ENCODE measurements around the gene SH3D19.

SH3D19 gene

GRCh38 chr4:151325111-151325948 is at the start of gene SH3D19:
Gene SH3D19, minus strand, starts transcription at chr4:151325605. Its CDS starts 253 bp downstream, at chr4:151325352.
- Mint-ChIP-seq H3K4me1 (peaks cover 11% of the 10 kb centered on the region), H3K27me3 (peaks cover 77% of the 10 kb centered on the region), H3K9me3 (no peaks in the 10 kb centered on the region), H3K27ac (ENCODE audit: low read depth) (no peak within 1 kb of the TSS), H3K36me3 (ENCODE audit: insufficient read depth) (no peaks in the 10 kb centered on the region), H3K4me3 (peak within 1 kb of the TSS; percentile 66)
- ATAC-seq (replicated peaks; ENCODE audit: extremely low read depth, poor library complexity, severe bottlenecking) (no peak), DNase-seq (ENCODE audit: low spot score in 2 of 2) (no peak)

- no peak overlapping the region for H3K4me3 Mint-ChIP-seq
These were observed 37.2 kb upstream of the SH3D19 start for GRCh38 chr4:151362404-151363164.

GRCh38 chr4:151361966-151362365 is 36.6 kb upstream of the SH3D19 start:
- no peaks in the 10 kb centered on the region for H3K36me3 Mint-ChIP-seq (ENCODE audit: insufficient read depth)
- no peak for DNase-seq (ENCODE audit: low spot score in 2 of 2)

More at GRCh38 chr4:151362404-151363164, 37.2 kb upstream of the SH3D19 start:
- peaks cover 28% of the 10 kb centered on the region for H3K27me3 Mint-ChIP-seq
- DNase-seq (ENCODE audit: low spot score in 2 of 2): peak; percentile 54 to 58
- H3K27ac Mint-ChIP-seq (ENCODE audit: low read depth): no peak overlapping the region
- H3K9me3 Mint-ChIP-seq: no peaks in the 10 kb centered on the region
- ATAC-seq (replicated peaks; ENCODE audit: extremely low read depth, poor library complexity, severe bottlenecking): peak; percentile 80
- H3K36me3 Mint-ChIP-seq (ENCODE audit: insufficient read depth): no peaks in the 10 kb centered on the region
- H3K4me1 Mint-ChIP-seq: peaks cover 6% of the 10 kb centered on the region

GRCh38 chr4:151361126-151361525 is 35.7 kb upstream of the SH3D19 start:
- Mint-ChIP-seq H3K9me3 (no peaks in the 10 kb centered on the region), H3K27ac (ENCODE audit: low read depth) (no peak overlapping the region), H3K4me3 (no peak overlapping the region), H3K27me3 (peaks cover 28% of the 10 kb centered on the region), H3K36me3 (ENCODE audit: insufficient read depth) (no peaks in the 10 kb centered on the region), H3K4me1 (peaks cover 6% of the 10 kb centered on the region)
- no peak for ATAC-seq (replicated peaks; ENCODE audit: extremely low read depth, poor library complexity, severe bottlenecking)
- DNase-seq (ENCODE audit: low spot score in 2 of 2): no peak

More at GRCh38 chr4:151361966-151362365, 36.6 kb upstream of the SH3D19 start:
- Mint-ChIP-seq H3K4me1 (peaks cover 6% of the 10 kb centered on the region), H3K4me3 (no peak overlapping the region), H3K27me3 (peaks cover 28% of the 10 kb centered on the region), H3K9me3 (no peaks in the 10 kb centered on the region), H3K27ac (ENCODE audit: low read depth) (no peak overlapping the region)
- no peak for ATAC-seq (replicated peaks; ENCODE audit: extremely low read depth, poor library complexity, severe bottlenecking)

GRCh38 chr4:151359576-151359975 is 34.2 kb upstream of the SH3D19 start:
- H3K36me3 Mint-ChIP-seq (ENCODE audit: insufficient read depth): no peaks in the 10 kb centered on the region
- no peaks in the 10 kb centered on the region for H3K9me3 Mint-ChIP-seq
- H3K27me3 Mint-ChIP-seq: peaks cover 28% of the 10 kb centered on the region
- H3K4me3 Mint-ChIP-seq: no peak overlapping the region
- no peak overlapping the region for H3K27ac Mint-ChIP-seq (ENCODE audit: low read depth)
- DNase-seq (ENCODE audit: low spot score in 2 of 2) (no peak), ATAC-seq (replicated peaks; ENCODE audit: extremely low read depth, poor library complexity, severe bottlenecking) (no peak)
- H3K4me1 Mint-ChIP-seq: peaks cover 6% of the 10 kb centered on the region

- Mint-ChIP-seq H3K36me3 (ENCODE audit: insufficient read depth) (no peaks in the 10 kb centered on the region), H3K27me3 (peaks cover 28% of the 10 kb centered on the region), H3K4me3 (no peak overlapping the region), H3K9me3 (no peaks in the 10 kb centered on the region), H3K27ac (ENCODE audit: low read depth) (no peak overlapping the region), H3K4me1 (peaks cover 6% of the 10 kb centered on the region)
- ATAC-seq (replicated peaks; ENCODE audit: extremely low read depth, poor library complexity, severe bottlenecking) (no peak), DNase-seq (ENCODE audit: low spot score in 2 of 2) (no peak)
These were observed 32.9 kb upstream of the SH3D19 start for GRCh38 chr4:151358266-151358665.

GRCh38 chr4:151356510-151356909 is 31.1 kb upstream of the SH3D19 start:
- H3K27ac Mint-ChIP-seq (ENCODE audit: low read depth): no peak overlapping the region

GRCh38 chr4:151355155-151355554 is 29.8 kb upstream of the SH3D19 start:
- Mint-ChIP-seq H3K27me3 (peaks cover 24% of the 10 kb centered on the region), H3K4me1 (no peaks in the 10 kb centered on the region), H3K36me3 (ENCODE audit: insufficient read depth) (no peaks in the 10 kb centered on the region), H3K4me3 (no peak overlapping the region), H3K9me3 (no peaks in the 10 kb centered on the region), H3K27ac (ENCODE audit: low read depth) (no peak overlapping the region)
- ATAC-seq (replicated peaks; ENCODE audit: extremely low read depth, poor library complexity, severe bottlenecking) (no peak), DNase-seq (ENCODE audit: low spot score in 2 of 2) (no peak)

More at GRCh38 chr4:151356510-151356909, 31.1 kb upstream of the SH3D19 start:
- Mint-ChIP-seq H3K36me3 (ENCODE audit: insufficient read depth) (no peaks in the 10 kb centered on the region), H3K27me3 (peaks cover 28% of the 10 kb centered on the region), H3K4me1 (no peaks in the 10 kb centered on the region), H3K4me3 (no peak overlapping the region), H3K9me3 (no peaks in the 10 kb centered on the region)
- DNase-seq (ENCODE audit: low spot score in 2 of 2): no peak
- no peak for ATAC-seq (replicated peaks; ENCODE audit: extremely low read depth, poor library complexity, severe bottlenecking)

GRCh38 chr4:151347490-151348235 is 22.3 kb upstream of the SH3D19 start:
- no peak for ATAC-seq (replicated peaks; ENCODE audit: extremely low read depth, poor library complexity, severe bottlenecking)
- no peak overlapping the region for H3K27ac Mint-ChIP-seq (ENCODE audit: low read depth)

GRCh38 chr4:151344948-151345347 is 19.5 kb upstream of the SH3D19 start:
- ATAC-seq (replicated peaks; ENCODE audit: extremely low read depth, poor library complexity, severe bottlenecking): no peak
- H3K27ac Mint-ChIP-seq (ENCODE audit: low read depth): no peak overlapping the region
- H3K27me3 Mint-ChIP-seq: peaks cover 55% of the 10 kb centered on the region
- no peak overlapping the region for H3K4me3 Mint-ChIP-seq
- H3K4me1 Mint-ChIP-seq: no peaks in the 10 kb centered on the region
- no peak for DNase-seq (ENCODE audit: low spot score in 2 of 2)
- no peaks in the 10 kb centered on the region for H3K9me3 Mint-ChIP-seq
- peaks cover 3% of the 10 kb centered on the region for H3K36me3 Mint-ChIP-seq (ENCODE audit: insufficient read depth)

More at GRCh38 chr4:151347490-151348235, 22.3 kb upstream of the SH3D19 start:
- DNase-seq (ENCODE audit: low spot score in 2 of 2): no peak
- H3K36me3 Mint-ChIP-seq (ENCODE audit: insufficient read depth): peaks cover 3% of the 10 kb centered on the region
- H3K9me3 Mint-ChIP-seq: no peaks in the 10 kb centered on the region
- H3K4me3 Mint-ChIP-seq: no peak overlapping the region
- no peaks in the 10 kb centered on the region for H3K4me1 Mint-ChIP-seq
- peaks cover 51% of the 10 kb centered on the region for H3K27me3 Mint-ChIP-seq

GRCh38 chr4:151340751-151341385 is 15.5 kb upstream of the SH3D19 start:
- Mint-ChIP-seq H3K27ac (ENCODE audit: low read depth) (no peak overlapping the region), H3K4me1 (no peaks in the 10 kb centered on the region), H3K9me3 (no peaks in the 10 kb centered on the region), H3K27me3 (peaks cover 59% of the 10 kb centered on the region), H3K4me3 (no peak overlapping the region), H3K36me3 (ENCODE audit: insufficient read depth) (no peaks in the 10 kb centered on the region)
- no peak for ATAC-seq (replicated peaks; ENCODE audit: extremely low read depth, poor library complexity, severe bottlenecking)
- DNase-seq (ENCODE audit: low spot score in 2 of 2): no peak

- Mint-ChIP-seq H3K27me3 (peaks cover 55% of the 10 kb centered on the region), H3K27ac (ENCODE audit: low read depth) (no peak overlapping the region), H3K4me1 (no peaks in the 10 kb centered on the region), H3K36me3 (ENCODE audit: insufficient read depth) (no peaks in the 10 kb centered on the region), H3K4me3 (no peak overlapping the region), H3K9me3 (no peaks in the 10 kb centered on the region)
- ATAC-seq (replicated peaks; ENCODE audit: extremely low read depth, poor library complexity, severe bottlenecking) (no peak), DNase-seq (ENCODE audit: low spot score in 2 of 2) (no peak)
These were observed 14.1 kb upstream of the SH3D19 start for GRCh38 chr4:151339467-151339866.

Measured in central memory CD8-positive, alpha-beta T cell (primary cell).